CD4-positive, alpha-beta T cell treated with Interleukin-6 for 4 hours (primary cell): ENCODE results near the gene PRRT1B.

ENCODE experiments used
- DNase-seq: peaks from one replicate; pipeline ENCODE4 v3.0.0-alpha.2; 2020; ENCODE audit warnings: mixed read lengths

Gene PRRT1B

DNA sequence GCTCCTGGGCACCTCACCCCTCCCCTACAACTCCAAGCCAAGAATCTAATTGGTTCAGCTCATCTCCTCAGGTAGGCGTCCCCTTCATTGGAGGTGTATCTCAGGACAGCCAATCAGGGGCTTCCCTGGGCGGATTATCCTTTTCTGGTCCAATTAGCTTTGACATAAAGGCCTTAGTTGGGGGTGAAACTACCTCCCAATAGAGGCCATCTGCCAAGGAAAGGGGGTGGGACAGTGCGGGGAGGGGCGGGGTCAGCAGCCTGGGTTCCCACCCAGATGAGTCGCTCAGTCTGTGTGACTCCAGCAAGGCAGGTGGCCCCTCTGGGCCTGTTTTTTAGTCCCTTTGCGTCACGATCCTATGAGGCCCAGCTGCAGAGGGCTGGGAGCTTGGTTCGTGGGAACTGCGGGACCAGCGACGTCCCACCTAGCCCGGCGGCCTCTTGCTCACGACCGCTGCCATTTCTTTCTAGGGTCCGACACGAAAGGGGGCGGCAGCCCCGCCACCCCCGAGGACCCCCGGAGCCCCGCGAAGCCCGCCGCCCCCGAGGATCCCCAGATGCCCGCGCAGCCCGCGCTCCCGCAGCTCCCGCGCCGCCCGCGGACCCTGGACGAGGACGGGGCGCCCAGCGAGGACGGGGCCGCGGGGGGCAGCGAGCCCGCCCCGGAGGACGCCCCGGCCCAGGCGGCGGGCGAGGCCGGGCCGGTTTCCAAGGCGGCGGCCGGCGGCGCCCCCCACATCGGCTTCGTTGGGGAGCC lies 8.9 kb downstream of the PRRT1B start:
- no peak for DNase-seq

DNA sequence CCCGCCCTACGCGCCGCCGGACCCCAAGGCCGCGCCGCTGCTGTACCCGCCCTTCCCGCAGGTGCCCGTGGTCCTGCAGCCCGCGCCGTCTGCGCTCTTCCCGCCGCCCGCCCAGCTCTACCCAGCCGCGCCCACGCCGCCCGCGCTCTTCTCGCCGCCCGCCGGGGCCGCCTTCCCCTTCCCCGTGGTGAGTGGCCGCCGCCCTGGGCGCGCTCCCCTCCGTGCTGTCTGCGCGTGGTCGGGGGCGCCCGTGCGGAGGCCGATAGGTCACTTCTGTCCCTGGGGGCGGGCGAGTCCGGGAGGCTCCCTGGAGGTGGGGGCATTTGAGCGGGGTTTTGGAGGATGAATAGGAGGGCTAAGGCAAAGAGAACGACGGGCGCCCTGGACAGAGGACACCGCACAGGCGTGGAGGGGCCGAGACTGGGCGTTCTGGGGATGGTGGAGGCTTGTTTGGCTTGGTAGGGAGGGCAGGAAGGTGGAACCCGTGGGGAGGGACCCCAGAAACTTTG lies 9.6 kb downstream of the PRRT1B start:
- no peak for DNase-seq

DNA sequence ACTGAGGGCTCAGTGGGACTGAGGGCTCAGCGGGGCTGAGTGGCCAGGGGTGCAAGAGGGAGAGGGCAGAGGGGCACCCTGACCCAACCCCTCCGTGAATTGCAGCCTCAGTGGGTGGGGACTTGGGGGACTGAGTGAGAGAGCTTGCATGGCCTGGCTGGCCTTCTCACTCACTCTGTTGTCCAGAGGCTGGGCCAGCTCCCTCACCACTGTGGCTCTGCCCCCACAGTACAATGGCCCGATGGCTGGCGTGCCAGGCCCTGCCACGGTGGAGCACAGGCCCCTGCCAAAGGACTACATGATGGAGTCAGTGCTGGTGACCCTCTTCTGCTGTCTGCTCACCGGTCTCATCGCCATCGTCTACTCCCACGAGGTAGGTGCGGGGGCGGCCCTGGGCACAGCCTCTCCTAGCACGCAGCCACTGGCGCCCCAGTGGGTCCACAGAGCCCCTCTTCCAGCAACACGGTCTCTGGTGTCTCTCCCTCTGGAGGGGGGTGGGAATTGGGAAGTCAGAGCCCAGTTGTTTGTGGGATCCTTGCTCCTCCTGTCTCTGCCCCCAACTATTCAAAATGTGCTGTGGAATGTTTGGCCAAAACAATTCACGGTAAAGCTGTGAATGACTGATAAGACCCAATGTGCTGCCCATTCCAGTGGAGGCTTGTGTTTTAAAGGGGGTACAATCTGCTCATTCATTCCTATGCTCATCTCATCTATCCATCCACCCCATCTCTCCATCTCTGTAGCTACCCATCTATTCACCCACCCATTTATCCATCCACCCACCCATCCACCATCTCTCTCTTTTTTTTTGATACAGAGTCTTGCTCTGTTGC lies 10.7 kb downstream of the PRRT1B start:
- DNase-seq: no peak

DNA sequence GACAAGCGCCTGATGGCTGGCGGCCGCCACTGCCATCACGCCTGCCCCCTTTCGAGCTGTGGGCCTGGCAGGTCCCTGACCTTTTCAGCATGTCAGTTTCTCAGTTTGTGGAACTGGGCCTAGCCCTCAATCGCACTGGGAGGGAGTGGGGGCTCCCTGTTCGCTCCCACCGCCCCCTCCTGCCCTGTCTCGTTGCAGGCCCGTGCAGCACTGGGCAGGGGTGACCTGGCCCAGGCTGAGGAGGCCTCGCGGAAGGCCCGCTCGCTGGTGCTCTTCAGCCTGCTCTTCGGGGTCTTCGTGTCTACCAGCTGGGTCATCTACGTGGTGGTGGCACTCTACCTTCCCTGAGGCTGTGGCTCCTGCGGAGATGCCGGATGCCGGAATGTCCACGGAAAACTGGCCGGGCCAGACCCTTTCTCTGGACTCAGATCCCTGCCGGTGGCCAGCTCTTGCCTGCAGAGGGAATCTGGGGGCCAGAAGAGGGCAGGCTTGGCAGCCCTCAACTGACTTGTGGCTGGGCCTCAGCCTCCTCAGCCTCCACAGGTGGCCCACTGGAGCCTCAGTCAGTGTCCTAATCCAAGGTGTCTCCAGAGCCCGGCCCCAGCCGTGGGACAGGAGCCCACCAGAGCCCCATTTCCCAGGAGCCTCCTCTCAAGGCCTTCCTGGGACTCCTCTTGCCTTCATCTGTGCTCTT lies 12.7 kb downstream of the PRRT1B start:
- no peak for DNase-seq

DNA sequence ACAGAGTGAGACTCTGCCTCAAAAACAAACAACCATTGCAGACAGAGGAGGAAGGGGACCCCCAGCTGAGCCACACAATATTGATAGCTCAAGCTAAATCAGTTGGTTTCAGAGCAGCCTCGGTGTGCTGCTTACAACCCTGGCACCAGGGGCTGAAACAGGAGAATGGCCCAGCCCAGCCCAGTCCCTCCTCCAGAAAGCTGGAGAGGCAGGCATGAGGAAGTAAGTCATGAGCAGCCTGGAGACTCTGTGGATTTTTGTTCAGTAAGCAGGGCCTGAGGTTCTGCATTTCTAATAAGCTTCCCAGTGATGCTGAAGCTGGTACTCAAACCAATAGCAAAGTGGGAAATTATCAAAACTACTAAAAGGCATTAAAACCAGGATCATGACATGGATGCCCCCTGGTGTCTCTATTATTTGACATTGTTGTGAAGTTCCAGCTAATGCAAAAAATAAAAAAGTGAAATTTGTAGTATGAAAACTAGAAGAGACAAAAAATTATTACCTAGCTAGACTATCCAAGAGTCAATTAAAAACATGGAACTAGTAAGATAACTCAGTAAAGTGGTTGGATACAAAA lies 14.2 kb downstream of the PRRT1B start:
- DNase-seq: no peak

DNA sequence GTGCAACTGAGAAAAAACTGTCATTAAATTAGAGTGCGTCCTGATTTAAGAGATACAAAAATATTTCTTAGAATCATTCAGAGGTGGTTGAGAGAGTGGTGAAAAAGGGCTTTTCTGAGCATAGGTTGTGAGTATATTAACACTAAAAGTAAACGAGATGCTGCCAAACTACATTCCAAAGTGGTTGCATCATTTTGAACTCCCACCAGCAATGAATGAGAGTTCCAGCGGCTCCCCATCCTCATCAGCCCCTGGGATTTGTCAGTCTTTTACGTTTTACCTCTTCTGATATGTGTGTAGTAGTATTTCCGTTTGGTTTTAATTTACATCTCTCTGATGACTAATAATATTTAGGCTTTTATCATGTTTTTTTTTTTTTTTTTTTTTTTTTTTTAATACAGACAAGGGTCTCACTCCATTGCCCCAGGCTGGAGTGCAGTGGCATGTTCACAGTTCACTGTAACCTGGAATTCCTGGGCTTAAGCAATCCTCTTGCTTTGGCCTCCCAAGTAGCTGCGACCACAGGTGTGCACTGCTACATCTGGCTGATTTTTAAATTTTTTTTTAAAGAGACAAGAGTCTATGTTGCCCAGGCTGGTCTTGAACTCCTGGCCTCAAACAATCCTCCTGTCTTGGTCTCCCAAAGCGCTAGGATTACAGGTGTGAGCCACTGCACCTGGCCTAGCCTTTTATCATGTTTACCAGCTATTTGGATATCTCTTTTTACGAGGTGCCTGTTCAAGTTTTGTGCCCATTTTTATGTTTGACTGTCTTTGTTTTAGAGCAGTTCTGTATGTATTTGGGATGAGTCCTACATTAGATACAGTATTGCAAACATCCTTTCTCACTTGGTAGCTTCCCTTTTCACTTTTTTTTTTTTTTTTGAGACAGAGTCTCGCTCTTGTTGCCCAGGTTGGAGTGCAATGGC lies 17.0 kb downstream of the PRRT1B start:
- DNase-seq: no peak

DNA sequence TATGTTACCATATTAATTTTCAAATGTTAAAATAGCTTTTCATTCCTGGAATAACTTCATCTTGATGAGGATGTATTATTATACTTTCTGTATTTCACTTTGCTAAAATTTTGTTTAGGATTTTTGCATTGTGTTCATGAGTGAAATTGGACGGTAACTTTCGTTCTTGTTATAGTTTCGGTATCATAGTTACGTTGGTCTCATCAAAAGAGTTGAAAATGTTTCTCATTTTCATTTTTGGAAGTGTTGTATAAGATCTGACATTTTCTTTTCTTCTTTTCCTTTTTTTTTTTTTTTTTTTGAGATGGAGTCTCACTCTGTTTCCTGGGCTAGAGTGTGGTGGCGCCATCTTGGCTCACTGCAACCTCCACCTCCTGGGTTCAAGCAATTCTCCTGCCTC lies 20.0 kb downstream of the PRRT1B start:
- no peak for DNase-seq

DNA sequence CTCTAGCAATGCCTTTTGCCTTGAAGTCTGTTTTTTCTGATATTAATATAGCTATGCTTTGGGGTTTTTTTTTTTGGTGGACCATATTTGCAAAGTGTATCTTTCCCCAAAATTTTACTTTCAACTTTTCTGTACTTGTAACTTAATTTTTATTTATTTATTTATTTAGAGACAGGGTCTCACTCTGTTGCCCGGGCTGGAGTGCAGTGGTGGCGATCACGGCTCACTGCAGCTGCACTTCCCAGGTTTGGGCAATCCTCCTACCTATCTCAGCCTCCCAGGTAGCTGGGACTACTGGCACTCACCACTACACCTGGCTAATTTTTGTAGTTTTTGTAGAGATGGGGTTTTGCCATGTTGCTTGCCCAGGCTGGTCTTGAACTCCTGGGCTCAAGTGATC lies 20.8 kb downstream of the PRRT1B start:
- DNase-seq: no peak

DNA sequence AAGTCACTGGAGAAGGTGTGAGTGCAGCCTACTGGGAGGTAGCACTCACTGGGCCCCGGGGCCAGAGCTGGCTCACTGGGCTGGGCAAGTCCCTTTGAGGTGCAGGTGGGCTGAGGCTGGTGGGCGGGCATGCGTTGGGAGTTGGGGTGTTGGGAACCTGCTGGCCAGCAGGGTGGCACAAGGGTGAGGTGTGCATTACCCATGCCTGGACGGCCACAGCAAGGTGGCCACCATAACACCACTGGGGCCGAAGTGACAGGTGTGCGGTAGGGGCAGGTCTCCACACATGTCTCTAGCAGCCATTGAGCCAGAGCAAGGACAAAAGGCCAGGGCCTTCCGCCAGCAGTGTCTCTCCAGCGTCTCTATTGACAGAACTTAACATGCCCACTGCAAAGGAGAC lies 22.6 kb downstream of the PRRT1B start:
- DNase-seq: no peak

DNA sequence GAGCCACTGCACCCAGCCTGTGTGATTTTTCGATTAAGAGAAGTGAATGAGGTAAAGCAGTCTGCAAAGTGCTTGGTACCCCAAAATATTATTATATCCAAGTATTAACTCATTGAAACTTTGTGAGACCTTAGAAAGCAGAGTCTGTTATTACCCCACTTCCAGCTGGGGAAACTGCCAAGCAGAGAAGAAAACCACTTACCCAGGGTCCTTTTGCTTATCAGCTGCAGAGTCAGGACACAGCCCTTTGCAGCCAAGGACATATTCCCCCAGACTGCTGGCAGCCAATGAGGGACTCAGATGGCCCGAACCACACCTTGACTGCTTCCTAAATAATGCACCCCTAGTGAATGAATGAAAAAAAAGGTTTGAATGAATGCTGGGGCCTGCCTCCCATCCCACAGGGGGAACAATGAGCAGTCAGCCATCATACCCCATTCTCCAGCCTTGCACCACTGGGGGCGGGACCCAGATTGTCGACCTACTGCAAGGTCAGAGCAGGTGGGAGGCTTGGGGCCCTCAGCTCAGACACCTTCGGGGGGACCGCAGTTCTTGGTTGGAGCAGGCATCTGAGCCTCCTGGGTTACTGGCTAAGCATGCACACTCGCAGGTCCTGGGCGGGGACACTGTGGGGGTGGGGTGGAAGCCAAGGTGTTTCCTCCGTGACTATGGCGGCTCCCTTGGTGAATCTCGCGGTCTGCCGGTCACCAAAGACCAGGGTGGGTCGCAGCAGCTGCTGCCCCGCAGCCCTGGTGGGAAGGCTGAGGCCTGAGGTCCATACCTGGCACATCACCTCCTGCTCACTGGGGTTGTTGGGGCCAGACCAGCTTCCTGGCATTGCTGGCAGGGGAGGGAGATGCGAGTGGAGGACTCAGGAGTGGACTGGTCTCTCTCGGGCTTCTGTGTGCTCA lies 29.7 kb downstream of the PRRT1B start:
- no peak for DNase-seq

DNA sequence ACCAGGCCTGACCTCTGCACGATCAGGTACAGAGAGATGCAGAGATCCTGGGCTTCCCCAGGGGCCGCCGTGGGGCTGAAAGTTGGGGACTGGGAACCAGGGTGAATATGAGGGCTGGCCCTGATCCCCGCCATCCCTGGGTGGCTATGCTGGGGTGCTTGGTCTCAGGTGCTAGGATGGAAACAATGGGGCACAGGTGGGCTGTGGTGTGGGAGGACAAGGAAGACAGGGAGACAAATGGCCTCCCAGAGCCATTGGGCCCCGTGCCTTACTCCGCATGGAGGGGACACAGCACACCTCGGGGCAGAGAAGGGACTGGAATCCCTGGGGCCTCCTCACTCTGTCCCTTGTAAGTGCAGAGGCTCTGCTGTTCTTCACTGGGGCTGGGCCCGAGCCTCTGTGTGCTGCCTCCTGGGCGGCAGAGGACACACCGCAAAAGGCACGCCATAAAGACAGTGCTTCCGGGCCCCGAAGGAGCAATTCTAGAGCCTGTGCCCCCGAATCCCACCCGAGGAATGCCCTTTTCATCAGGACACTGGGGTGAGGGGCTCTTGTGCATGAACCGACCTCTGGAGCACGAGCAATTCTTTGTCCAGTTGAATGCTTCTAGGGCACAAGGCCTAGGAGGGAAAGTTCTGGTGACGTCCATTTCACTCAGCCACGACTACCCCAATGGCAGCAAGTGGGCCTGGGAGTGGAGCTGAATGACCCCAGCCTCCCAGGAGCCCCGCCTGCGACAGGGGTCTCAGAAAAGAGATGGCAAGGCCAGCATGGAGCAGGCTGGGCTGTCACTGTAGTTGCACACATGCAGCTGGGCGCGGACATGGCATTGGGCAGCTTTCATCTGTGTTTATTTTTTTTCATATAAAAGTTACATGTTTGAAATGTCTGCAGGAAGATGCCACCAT lies 30.9 kb downstream of the PRRT1B start:
- DNase-seq: no peak

DNA sequence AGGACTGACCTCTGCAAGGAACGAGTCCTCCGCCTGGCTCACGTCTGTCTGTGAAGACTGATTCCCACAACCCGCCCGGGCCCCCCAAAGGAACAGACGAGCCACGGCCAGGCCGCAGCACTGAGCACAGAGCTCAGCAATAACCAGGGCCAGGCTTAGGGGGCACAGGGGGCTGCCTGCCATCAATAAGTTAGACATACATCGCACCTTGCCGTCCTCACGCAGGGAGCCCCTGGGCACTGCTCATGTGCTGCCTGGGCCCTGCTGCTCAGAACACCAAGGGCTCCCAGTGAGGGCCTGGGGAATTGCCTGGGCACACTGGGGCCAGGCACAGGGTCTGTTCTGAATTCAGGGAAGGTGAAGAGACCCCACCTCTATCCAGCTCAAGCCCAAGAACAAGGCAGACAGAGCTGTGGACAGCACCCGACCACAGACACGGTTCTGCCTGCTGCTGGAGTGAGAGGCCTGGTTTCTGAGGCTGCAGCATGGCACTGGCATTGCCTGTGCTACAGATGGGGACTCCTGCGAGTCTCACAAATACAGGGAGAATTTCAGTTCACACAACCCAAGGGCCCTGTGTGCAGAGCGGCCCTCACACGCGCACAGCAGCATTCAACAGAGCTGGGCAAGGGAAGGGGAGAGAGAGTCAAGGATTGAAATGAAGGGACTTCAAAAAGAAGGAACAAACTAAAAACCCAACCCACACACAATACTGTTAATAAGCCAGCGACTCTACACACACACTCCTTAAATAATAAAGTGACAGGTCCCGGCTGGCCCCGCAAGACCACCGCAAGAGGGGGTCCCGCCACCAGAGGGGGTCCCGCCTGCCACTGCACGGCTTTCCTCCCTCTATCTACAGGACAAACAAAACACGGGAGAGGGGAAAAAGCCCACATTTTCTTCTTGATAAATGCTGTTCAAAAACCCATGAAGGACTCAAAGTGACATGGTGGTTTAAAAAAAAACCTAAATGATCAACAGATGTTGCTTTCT lies 32.0 kb downstream of the PRRT1B start:
- no peak for DNase-seq

DNA sequence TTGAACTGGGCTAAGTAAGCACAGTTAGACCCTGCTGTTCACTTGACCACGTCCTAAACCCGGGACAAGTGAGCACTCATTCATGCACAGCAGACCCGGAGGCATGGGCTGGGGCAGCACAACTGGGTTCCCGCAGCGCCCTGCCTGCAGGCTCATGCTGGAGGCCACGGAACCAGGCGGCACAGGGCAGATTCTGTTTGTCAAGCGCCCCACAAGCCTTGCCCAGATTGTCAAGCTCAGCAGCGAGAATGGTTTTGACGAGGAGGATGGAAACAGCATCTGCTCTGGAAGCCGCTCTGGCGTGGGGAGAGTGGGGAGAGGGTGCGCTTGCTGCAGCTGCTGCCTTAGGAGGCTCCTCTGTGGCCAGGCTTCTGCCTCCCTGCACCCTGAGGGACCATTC lies 32.7 kb downstream of the PRRT1B start:
- DNase-seq: no peak

DNA sequence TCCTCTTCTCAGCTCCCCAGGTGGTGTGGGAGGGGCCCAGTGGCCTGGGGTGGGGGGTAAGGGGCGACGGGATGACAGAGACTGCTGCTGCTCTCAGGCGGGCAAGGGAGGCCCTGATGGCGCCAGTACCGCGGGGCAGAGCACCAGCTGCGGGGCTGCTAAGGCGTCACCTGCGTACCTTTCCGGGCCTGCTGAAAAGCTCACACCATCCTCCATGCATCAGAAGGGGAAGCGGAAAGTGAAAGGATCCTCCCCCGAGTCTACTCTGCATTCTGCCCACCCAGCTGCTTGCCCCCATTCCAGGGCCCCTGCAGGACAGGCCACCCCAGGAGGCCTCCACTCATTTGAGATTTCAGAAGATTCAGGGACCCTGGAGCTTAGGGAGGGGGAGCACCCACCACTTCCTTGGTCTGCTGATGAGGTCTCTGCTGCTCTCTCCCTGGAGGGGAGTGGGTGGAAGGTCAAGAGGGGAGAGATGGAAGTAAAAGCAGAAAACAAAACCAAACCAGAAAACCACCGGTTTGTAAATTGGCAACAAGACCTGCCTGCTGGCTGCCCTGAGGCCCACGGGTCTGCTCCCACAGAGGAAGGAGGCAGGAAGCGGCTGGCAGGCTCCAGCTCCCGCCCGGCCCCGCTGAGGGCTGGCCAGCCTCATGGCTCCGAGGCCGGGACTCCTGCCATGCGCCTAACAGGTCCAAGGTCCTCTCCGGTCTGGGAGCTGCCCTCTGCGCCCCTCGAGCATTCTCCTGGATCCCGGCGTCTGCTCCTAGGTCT lies 33.6 kb downstream of the PRRT1B start:
- DNase-seq: peak; percentile 71

DNA sequence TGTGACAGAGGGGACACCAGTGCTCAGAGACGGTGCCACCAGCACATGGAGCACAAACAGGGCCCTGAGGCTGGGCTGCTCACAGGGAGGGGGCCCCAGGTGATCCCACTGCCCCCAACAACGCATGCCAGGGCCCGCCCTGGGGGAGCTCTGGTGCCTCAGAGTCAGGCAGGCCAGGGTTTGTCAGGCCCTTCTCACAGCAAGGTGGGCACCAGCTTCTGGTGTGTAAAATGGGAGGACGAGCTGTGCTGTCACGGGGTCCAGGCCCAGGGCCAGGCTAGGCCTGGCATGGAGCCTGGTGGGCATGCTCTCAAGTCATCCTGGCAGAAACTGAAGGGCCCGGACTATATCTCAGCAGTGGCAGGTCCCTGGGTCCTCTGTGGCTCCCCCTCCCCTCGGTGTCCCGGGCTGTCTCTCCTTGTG lies 34.5 kb downstream of the PRRT1B start:
- DNase-seq: no peak

DNA sequence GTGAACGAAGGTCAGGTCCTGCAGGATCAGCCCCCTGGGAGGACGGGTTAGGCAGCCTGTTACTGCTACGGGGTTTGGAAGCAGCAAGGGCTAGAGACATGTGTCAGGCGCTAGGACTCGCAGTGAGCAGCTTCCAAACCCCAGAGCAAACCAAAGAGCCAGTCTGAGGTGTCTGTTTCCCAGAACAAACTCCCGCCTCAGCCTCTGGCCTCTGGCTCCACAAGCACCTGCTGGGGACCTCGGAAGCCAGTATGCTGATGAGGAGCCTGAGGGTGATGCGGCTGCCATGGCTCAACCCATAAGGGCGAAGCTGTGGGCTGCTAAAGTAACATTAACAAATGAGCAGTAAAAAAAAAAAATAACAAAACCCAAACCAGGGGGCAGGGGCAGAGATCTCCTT lies 35.0 kb downstream of the PRRT1B start:
- no peak for DNase-seq

DNA sequence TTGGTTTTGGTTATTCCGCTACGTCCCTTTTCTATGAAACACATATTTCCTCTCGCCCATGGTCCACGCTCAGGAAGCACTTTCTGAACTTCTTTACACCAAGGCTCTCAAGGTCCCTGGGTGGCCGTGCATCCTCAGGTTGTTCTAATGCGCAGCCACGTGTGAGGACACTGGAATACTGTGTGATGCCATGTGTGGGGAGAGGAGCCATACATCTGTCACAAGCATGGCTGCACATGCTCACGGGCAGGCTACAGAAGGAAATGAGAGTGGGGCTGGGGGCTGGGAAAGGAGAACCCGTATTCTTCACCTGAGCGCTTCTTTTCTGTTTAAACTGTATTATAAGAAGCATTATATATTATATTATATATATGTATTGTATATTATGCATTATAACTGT lies 36.7 kb downstream of the PRRT1B start:
- no peak for DNase-seq
